C1 segment of cervical spinal cord (tissue), 14 donors: ENCODE data around the gene NHERF2.

ENCODE experiments used
- DNase-seq, 14 donors: peaks; one replicate each; lab custom pipeline; 2025; lab: John Stamatoyannopoulos, UW

NHERF2 gene

DNA sequence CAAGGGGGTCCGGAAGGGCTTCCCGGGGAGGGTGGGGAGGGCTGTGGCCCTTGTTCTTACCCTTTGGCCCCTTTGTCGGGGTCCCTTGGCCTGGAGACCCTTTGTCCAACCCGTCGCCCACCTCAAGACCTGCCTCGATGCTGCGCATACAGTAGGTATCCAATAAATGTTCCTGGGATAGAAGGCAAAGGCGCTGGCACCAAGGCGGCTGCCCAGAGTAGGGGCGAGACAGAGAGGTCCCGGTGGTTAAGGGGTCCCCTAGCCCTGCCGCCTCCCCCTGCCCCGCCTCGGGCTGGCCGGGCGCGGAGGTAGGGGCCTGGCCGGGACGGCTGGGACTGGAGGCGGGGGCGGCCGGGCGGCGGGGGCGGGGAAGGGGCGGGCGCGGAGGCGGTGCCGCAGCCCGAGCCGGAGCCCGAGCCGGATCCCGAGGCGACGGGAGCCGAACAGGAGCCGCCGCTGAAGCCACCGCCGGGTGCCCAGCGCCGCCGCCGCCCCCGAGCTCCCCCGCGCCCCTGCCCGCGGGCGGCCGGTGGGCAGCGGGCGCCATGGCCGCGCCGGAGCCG is at the start of gene NHERF2:
TSS of gene NHERF2 (plus strand) at position 442 of the 563 bp plus-strand sequence. CDS start at position 546, 104 bp downstream.
- DNase-seq: peak in 2 of 14 donors; percentile 16 to 47

DNA sequence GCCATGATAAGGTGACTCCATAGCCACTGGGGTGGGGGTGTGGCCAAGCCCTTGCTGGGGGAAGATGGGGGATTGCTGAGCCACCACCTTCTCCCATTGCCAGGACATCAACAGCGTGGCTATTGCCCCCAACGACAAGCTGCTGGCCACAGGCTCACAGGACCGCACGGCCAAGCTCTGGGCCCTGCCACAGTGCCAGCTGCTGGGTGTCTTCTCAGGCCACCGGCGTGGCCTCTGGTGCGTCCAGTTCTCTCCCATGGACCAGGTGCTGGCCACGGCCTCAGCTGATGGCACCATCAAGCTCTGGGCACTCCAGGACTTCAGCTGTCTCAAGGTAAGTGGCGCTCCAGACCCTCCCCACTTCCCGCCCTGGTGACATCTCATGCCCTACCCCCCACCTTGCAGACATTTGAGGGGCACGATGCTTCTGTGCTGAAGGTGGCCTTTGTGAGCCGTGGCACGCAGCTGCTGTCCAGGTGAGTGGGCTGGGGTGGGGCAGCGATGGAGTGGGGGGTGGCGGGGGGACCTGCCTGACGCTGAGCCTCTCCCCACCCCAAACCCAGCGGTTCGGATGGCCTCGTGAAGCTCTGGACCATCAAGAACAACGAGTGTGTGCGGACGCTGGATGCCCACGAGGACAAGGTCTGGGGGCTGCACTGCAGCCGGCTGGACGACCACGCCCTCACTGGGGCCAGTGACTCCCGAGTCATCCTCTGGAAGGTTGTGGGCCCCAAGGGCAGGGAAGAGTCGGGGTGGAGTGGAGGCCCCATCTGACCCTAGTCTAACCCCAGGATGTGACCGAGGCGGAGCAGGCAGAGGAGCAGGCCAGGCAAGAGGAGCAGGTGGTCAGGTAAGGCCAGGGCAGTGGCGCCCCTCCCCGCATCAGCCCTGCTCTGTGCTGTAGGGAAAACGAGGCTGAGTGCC is 49.5 kb upstream of the NHERF2 start:
- DNase-seq: no peak

DNA sequence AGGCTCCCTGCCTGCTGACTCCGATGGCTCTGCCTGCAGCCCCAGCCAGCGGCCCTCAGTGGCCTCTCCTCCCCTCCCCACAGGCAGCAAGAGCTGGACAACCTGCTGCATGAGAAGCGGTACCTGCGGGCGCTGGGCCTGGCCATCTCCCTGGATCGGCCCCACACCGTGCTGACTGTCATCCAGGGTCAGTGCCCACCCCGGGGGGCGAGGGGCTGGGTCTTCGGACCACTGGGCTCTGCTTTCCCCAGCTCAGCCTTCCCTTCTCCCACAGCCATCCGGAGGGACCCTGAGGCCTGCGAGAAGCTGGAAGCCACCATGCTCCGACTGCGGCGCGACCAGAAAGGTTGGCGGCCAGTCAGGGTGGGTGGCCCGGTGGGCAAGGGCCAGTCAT is 48.8 kb upstream of the NHERF2 start:
- no peak for DNase-seq

DNA sequence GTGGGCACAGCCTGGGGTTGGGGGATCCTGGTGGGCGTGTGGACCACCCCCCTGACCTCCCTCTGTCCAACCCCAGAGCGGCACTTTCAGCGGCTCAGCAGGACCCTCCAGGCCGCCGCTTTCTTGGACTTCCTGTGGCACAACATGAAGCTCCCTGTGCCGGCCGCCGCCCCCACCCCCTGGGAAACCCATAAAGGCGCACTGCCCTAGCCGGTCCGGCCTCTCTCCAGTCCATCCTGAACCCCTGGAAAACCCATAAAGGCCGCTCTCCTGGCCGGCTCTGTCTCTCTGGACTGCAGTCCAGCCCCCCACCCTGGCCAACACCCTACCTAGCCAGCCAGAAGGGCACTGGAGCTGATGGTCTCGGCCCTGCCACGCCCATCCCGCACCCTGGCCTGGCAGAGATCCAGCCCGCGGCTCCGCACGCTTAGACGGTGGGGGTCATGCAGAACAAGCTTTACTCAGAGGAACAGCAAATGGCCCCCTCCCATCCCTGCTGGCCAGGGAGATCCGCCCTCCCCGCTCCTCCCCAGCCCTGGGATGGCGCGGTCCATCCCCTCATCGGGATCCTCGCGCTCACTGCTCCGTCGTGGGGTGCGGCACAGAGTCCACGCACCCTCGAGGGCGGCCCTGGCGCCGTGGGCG is 48.1 kb upstream of the NHERF2 start:
- DNase-seq: no peak

DNA sequence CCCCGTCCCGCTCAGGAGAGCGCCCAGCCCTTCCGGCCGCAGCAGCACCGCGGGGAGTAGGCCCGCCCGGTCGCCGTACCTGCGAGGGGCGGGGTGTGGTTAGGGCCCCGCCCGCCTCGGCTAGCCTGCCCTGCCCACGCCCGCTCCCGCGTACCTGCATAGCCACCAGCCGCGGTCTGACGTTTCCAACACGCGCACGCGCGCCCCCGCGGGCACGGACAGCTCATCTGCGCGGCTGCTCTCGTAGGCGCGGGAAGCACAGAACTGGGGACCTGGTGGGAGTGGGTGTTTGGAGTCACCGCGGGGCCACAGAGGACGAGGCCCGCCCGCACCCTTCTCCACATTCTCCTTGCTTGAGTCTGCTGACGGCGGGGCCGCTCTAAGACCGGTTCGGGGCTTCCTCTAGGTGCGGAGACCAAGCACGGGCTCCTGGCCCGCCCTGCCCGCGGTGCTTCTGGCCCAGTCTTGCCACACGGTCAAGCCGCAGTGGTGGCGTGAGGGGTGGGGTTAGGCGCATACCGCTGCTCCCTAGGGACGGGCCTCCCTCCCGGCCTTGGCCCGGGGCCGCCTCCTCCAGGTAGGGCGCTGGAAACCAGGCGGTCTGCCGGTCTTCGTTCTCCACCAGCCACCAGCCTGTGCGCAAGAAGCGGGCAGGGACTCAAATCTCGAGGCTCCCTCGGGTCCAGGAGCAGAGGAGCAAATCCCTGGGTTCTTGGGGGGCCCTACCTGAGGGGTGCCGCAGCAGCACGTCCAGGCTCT is 47.3 kb upstream of the NHERF2 start:
- peak in 1 of 14 donors; percentile 83 for DNase-seq

DNA sequence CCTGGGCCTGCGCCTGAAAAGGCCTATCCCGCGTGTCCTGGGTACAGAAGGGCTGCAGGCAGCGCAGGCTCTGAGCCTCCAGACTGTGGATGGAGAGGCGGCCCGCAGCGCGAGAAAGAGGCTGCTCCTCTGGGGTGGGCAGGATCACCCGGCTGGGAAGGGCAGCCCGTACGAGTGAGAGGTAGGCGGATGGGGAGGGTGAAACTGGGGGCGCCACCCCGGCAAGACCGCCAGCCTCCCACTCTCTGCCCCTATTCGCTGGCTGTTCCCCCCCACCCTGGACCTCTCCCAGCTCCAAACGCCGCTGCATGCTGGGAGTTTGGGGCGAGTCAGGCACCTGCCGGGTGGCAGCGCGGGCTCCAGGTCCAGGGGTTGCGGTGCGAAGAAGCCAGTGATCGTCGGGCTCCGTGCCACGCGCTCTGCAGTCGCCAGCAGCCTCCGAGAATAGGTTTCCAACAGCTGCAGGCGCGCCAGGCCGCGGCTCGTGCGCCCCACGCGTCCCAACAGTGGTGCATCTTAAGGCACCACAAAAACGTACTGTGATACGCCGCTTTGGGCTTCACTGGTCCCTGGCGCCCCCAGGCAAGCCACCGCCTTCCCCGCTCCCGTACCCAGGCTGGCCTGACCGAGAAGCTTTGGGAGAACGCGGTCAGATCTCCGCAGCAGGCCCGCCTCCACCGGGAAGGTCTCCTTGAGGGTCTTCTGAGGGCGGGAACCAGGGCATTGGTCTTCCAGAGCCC is 46.5 kb upstream of the NHERF2 start:
- DNase-seq: peak in 1 of 14 donors; percentile 65

DNA sequence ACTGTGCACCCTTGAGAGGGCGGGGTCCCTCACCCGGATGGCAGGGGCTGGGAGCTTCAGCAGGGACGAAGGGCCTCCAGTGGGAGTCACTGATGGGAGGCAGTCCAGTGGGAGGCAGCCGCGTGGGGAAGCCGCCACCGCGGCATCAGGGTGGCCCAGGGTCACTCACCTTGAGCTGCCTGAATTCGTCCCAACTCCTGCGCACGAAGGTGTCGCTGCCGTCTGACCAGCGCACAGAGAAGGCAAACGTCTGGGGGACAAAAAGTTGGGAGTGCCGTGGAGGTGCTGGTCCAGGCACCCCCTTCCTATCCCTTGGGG is 46.0 kb upstream of the NHERF2 start:
- no peak for DNase-seq

DNA sequence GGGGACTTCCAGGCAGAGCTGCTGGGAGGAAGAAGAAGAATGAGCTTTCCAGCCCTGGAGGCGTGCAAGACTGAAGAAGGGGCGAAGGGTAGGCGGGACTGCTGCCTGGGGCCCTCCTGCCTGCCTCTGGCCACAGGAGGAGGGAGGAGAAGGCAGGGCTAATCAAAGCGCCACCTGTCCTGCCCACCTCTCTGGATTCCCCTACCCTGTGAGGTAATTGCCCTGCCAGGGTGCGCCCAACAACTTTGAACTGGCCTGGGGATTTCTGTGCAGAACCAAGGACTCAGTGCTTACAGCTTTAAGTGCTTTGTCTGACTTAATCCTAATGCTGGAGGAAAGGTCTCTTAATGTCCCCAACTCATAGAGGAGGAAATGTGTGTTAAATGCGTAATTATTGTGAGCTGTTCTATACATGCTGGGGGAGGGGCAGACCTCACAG is 45.3 kb upstream of the NHERF2 start, which contains the start of gene NOXO1:
TSS of gene NOXO1 (minus strand) at position 72 of the 439 bp plus-strand sequence. CDS start 290 bp downstream, outside the sequence.
- DNase-seq: no peak

DNA sequence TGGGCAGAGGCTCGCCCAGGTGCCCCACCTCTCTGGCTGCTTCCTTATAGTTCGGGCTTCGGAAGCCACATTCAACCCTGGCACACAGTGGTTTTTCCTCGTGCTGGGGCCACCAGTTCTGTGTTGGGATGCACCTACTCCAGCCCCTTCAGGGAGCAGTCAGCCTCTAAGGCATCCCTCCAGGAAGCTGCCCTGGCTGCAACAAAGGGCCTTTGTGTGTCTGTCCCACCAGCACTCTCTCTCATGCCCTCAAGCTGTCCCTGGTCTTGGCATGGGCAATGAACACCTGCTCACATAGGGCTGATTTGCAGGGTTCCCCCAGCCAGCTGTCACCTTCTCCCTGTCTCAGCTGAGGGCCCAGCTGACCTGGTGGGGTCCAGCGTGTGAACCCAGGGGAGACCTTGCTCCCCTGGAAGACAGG is 44.7 kb upstream of the NHERF2 start:
- peak in 6 of 14 donors; percentile 5 to 39 (median 14) for DNase-seq

DNA sequence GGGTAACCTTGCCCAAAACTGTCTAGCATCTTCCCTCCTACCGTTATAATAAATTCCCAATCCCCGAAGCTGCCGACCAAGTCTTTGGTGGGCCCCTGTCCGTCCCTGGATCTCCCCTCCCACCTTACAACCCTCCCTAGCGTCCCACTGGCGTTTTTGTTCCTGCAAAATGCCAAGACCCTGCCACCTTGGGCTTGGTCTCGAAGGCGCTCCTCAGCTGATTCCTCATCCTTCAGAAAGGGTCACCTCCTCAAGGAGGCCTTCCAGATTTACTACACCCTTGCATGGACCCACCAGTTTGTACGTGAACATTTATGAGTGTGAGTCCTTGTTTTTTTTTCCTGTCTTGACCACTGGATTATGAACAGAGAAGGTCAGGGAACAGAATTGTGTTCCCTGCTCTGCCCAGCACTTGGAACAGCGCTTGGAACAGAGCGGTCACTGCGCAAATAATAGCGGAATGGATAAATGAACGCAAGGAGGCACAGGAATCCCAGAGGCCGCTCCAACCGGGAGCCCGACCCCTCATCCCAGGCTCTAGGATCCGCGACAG is 43.6 kb upstream of the NHERF2 start:
- DNase-seq: no peak

DNA sequence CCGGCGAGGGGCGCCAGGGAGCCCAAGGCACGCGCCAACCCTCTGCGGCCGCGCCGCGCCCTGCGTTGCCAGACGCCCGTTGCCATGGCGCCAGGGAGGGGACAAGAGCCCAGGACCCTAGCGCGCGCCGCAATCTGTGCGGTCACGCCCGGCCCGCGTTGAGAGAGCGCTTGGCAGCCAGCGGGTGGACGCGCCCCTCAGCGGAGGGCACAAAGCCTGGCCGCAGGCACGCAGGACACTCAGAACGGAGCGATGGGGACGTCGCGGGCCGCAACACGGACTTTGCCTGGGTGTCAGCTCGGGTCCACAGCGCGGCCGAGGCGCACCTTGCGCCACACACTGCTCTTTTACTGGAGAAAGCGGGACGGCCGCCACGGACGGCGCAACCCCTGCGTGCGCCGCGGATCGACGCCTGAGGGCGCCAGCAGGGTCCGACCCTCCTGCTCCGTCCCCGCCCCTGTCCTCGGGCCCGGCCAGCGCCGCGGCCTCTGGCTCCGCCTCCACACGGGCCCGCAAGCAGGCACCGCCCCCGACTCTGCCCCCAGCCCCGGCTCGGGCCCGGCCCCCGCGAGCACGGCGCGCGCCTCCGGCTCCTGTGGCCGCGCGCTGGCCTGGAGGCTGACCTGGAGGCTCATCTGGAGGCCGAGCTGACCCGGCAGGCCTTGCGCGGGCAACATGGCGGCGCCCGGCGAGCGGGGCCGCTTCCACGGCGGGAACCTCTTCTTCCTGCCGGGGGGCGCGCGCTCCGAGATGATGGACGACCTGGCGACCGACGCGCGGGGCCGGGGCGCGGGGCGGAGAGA is 43.0 kb upstream of the NHERF2 start, which contains the start of gene GFER:
TSS of gene GFER (plus strand) at position 650 of the 803 bp plus-strand sequence. CDS start at position 676, 26 bp downstream.
- DNase-seq: peak in 13 of 14 donors; percentile 56 to 91 (median 76)

DNA sequence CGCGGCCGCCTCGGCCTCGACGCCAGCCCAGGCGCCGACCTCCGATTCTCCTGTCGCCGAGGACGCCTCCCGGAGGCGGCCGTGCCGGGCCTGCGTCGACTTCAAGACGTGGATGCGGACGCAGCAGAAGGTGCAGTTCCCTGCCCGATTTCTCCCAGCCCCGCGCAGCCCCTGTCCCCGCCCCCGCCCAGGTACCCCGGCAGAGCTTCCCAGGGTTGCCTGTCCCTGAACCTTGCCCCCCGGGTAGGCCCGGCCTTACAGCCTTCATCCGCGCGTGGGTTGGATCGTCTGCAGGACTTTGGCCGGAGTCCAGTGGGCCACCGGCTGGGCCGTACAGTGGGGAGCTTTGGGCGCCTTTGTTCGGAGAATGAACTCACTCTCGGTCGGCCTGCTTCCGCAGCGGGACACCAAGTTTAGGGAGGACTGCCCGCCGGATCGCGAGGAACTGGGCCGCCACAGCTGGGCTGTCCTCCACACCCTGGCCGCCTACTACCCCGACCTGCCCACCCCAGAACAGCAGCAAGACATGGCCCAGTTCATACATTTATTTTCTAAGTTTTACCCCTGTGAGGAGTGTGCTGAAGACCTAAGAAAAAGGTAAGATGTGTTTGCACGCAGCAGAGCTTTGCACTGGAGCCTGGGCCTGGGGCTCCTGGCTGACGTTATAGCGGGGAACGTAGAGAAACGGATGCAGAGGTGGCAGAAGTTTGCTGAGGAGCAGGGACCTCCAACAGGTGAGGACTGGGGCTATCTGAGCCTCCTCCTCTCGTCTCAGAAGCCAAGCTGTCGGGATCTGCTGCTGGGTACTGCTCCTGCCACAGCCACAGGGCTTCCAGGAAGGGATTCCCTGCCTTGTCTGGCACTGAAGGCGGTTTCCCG is 42.1 kb upstream of the NHERF2 start:
- DNase-seq: peak in 3 of 14 donors; percentile 21 to 58 (median 37)

DNA sequence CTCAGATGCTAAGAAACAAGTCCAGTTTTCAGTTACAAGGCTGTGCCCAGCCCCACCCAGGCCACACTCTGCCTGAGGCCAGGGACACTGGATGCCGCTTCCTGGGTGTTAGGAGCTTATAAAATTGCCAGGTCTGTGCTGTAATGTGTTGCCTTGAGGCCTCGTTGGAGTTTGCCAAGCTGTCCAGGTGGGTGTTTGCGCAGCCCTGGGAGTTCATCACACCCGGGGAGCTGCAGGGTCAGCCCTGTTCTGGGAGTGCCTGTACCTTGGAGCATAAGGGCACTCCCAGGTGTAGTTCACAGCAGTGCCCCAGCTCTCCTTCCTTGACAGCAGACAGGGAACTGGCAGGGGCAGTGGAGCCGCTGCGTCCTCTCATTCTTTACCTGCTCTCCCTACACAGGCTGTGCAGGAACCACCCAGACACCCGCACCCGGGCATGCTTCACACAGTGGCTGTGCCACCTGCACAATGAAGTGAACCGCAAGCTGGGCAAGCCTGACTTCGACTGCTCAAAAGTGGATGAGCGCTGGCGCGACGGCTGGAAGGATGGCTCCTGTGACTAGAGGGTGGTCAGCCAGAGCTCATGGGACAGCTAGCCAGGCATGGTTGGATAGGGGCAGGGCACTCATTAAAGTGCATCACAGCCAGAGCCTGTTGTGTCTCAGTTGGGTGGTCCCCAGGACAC is 41.1 kb upstream of the NHERF2 start:
- DNase-seq: no peak

DNA sequence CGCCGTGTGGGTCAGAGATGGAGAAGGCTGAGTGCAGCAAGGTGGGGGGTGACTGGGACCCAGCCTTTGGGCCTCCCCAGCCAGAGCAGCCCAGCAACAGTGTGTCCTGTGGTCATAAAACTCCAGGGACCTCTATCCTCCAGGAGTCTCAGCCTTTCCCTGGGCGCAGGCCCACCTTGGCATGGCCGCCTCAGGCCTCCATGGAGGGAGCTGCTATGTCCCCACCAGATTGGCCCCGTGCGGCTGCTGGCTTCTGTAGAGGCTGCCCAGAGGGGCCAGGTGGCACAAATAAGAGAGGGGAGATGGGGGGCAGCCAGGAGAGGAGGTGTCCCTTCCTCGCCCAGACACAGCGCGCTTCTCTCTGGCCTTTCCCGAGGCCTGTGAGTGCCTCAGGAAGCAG is 39.5 kb upstream of the NHERF2 start:
- DNase-seq: no peak

DNA sequence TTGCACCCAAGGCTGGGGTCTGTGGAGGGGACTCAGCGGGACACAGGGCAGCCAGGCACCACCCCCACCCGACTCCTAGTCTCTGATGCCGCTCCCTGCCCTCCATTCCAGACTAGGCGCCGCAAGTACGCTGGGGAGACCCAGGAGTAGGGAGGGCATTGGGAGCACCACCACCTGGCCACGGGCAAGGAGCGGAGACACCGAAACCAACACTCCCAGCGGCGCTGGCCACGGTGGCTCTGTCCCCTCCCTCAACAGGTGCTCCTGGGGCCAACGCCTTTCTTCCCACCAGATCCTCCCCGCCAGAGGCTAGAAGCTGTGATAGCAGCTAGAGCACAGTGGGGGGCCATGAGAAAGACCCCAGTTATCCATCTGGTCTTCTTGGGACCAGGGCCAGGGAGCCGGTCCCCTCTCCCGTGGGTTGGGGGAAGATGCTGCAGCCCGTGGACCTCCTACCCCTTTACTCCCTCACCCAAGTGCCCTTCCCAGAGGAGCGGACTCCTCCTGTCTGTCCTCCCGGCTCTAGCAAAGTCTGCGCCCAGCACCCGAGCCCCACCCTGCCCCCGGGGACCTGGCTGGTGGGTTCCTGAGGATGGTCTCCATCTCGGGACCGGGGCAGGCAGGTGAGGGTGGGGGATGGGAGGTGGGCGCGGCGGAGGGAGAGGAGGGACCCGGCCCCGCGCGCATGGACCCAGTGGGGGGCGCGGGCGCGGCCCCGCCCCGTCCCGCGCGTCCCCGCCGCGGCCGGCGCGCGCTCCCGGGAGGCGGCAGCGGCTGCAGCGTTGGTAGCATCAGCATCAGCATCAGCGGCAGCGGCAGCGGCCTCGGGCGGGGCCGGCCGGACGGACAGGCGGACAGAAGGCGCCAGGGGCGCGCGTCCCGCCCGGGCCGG is 37.2 kb upstream of the NHERF2 start, which contains the start of gene SYNGR3:
TSS of gene SYNGR3 (plus strand) at position 762 of the 892 bp plus-strand sequence. CDS start 133 bp downstream, outside the sequence.
- DNase-seq: no peak

DNA sequence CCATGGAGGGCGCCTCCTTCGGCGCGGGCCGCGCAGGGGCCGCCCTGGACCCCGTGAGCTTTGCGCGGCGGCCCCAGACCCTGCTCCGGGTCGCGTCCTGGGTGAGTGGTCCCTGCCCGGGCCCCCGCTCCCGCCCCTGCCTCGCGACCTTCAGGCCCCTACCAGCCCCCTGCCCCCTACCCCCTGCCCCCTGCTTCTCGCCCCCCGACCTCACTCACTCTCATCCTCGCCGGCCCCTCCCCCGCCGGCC is 36.7 kb upstream of the NHERF2 start:
- no peak for DNase-seq
